ENCODE results near the gene IL17C. TPM values are rescaled to one million over a fixed set of nuclear protein-coding genes. Genes with fewer than 3 reads are reported as not detected.

The IL17C gene
- total RNA-seq, 1 experiment from 2014 or later: not detected

GRCh38 chr16:88618956-88619667, 19.3 kb upstream of the IL17C start:
- Histone ChIP-seq H3K36me3 (ENCODE audit: insufficient read depth, low read length) (no peaks in the 10 kb centered on the region; the same call in 1 of the 2 replicates), H4K20me1 (ENCODE audit: insufficient read depth, low read depth, low read length) (no peaks in the 10 kb centered on the region), H2AFZ (ENCODE audit: low read length) (no peak overlapping the region), H3K27ac (ENCODE audit: low read length) (no peak overlapping the region), H3K27me3 (ENCODE audit: low read length) (no peaks in the 10 kb centered on the region), H3K4me2 (ENCODE audit: low read depth, low read length, poor library complexity, severe bottlenecking) (no peak overlapping the region), H3K4me1 (ENCODE audit: low read length) (no peaks in the 10 kb centered on the region), H3K9me2 (replicated peaks; ENCODE audit: insufficient read depth, low read length) (no peaks in the 10 kb centered on the region), H3K9me3 (ENCODE audit: low read length) (no peaks in the 10 kb centered on the region), H3K4me3 (ENCODE audit: low read length) (no peak overlapping the region), H3K9ac (ENCODE audit: low read length) (no peak overlapping the region), H3K79me2 (ENCODE audit: low read length) (peaks cover 13% of the 10 kb centered on the region)
- DNase-seq: no peak

GRCh38 chr16:88619859-88620815, 18.2 kb upstream of the IL17C start:
- Histone ChIP-seq H3K27me3 (ENCODE audit: low read length) (no peaks in the 10 kb centered on the region), H3K36me3 (ENCODE audit: insufficient read depth, low read length) (no peaks in the 10 kb centered on the region; the same call in 1 of the 2 replicates), H4K20me1 (ENCODE audit: insufficient read depth, low read depth, low read length) (0 out of 2 replicates have a peak, but pooled peaks cover 3% of the 10 kb centered on the region), H3K79me2 (ENCODE audit: low read length) (peaks cover 8% of the 10 kb centered on the region; the same call in 1 of the 2 replicates), H3K4me1 (ENCODE audit: low read length) (no peaks in the 10 kb centered on the region), H2AFZ (ENCODE audit: low read length) (no peak overlapping the region), H3K4me2 (ENCODE audit: low read depth, low read length, poor library complexity, severe bottlenecking) (no peak overlapping the region), H3K27ac (ENCODE audit: low read length) (no peak overlapping the region), H3K9ac (ENCODE audit: low read length) (no peak overlapping the region), H3K4me3 (ENCODE audit: low read length) (no peak overlapping the region), H3K9me2 (replicated peaks; ENCODE audit: insufficient read depth, low read length) (no peaks in the 10 kb centered on the region), H3K9me3 (ENCODE audit: low read length) (no peaks in the 10 kb centered on the region)
- no peak for DNase-seq

DNA sequence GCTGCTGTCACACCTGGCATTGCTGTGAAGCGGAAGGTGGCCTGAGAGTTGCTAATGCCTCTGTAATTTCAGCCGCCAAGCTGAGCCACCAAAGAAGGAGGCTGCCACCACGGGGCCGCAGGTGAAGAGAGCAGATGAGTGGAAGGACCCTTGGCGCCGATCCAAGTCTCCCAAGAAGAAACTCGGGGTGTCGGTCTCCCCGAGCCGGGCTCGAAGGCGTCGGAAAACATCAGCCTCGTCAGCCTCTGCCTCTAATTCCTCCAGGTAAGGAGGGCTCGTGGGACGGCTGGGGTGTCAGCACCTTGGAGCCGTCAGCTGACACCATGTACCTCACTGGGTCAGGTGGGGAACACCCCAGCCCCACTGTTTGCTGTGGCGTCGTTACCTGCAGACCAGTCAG, 16.2 kb upstream of the IL17C start:
- Histone ChIP-seq H3K27ac (ENCODE audit: low read length) (no peak overlapping the region), H3K4me1 (ENCODE audit: low read length) (no peaks in the 10 kb centered on the region), H4K20me1 (ENCODE audit: insufficient read depth, low read depth, low read length) (0 out of 2 replicates have a peak, but pooled peaks cover 3% of the 10 kb centered on the region), H3K36me3 (ENCODE audit: insufficient read depth, low read length) (no peaks in the 10 kb centered on the region), H3K27me3 (ENCODE audit: low read length) (no peaks in the 10 kb centered on the region), H3K4me2 (ENCODE audit: low read depth, low read length, poor library complexity, severe bottlenecking) (no peak overlapping the region), H2AFZ (ENCODE audit: low read length) (no peak overlapping the region), H3K9ac (ENCODE audit: low read length) (no peak overlapping the region), H3K79me2 (ENCODE audit: low read length) (peaks cover 5% of the 10 kb centered on the region; the same call in 1 of the 2 replicates), H3K4me3 (ENCODE audit: low read length) (no peak overlapping the region), H3K9me3 (ENCODE audit: low read length) (no peaks in the 10 kb centered on the region), H3K9me2 (replicated peaks; ENCODE audit: insufficient read depth, low read length) (no peaks in the 10 kb centered on the region)
- no peak for DNase-seq

DNA sequence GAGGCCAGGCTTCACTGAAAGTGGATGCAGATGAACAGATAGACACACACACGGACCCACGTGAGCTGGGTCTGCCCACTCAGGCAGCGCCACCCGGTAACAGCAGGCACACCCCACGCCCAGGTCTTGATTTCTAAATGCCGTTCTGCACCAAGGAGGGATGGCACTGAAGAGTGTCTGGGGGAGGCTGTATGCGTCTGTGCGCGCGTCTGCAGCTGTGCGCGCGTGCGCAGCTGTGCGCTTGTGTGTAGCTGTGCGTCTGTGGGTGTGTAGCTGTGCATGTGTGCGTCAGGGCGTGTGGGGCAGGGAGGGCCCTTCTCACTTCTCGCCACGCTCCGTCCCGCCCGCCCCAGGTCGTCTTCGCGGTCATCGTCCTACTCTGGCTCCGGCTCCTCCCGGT, 15.5 kb upstream of the IL17C start:
- no peak overlapping the region for H3K4me2 ChIP-seq (ENCODE audit: low read depth, low read length, poor library complexity, severe bottlenecking)
- no peaks in the 10 kb centered on the region for H3K27me3 ChIP-seq (ENCODE audit: low read length)
- peaks cover 5% of the 10 kb centered on the region; the same call in 1 of the 2 replicates for H3K79me2 ChIP-seq (ENCODE audit: low read length)
- H3K9ac ChIP-seq (ENCODE audit: low read length): no peak overlapping the region
- H3K4me1 ChIP-seq (ENCODE audit: low read length): no peaks in the 10 kb centered on the region
- 0 out of 2 replicates have a peak, but pooled peaks cover 3% of the 10 kb centered on the region for H4K20me1 ChIP-seq (ENCODE audit: insufficient read depth, low read depth, low read length)
- H3K27ac ChIP-seq (ENCODE audit: low read length): no peak overlapping the region
- no peaks in the 10 kb centered on the region for H3K36me3 ChIP-seq (ENCODE audit: insufficient read depth, low read length)
- no peak overlapping the region for H2AFZ ChIP-seq (ENCODE audit: low read length)
- H3K4me3 ChIP-seq (ENCODE audit: low read length): no peak overlapping the region
- DNase-seq: no peak
- H3K9me2 ChIP-seq (replicated peaks; ENCODE audit: insufficient read depth, low read length): no peaks in the 10 kb centered on the region
- no peaks in the 10 kb centered on the region for H3K9me3 ChIP-seq (ENCODE audit: low read length)

- no peak overlapping the region for H2AFZ ChIP-seq (ENCODE audit: low read length)
- no peak for DNase-seq
- no peak overlapping the region for H3K4me3 ChIP-seq (ENCODE audit: low read length)
- H3K36me3 ChIP-seq (ENCODE audit: insufficient read depth, low read length): no peaks in the 10 kb centered on the region
- no peaks in the 10 kb centered on the region for H3K9me3 ChIP-seq (ENCODE audit: low read length)
- H4K20me1 ChIP-seq (ENCODE audit: insufficient read depth, low read depth, low read length): 0 out of 2 replicates have a peak, but pooled peaks cover 3% of the 10 kb centered on the region
- H3K79me2 ChIP-seq (ENCODE audit: low read length): peaks cover 5% of the 10 kb centered on the region; the same call in 1 of the 2 replicates
- H3K27me3 ChIP-seq (ENCODE audit: low read length): no peaks in the 10 kb centered on the region
- H3K9me2 ChIP-seq (replicated peaks; ENCODE audit: insufficient read depth, low read length): no peaks in the 10 kb centered on the region
- no peak overlapping the region for H3K9ac ChIP-seq (ENCODE audit: low read length)
- H3K27ac ChIP-seq (ENCODE audit: low read length): no peak overlapping the region
- H3K4me1 ChIP-seq (ENCODE audit: low read length): no peaks in the 10 kb centered on the region
- H3K4me2 ChIP-seq (ENCODE audit: low read depth, low read length, poor library complexity, severe bottlenecking): no peak overlapping the region
These were observed 14.5 kb upstream of the IL17C start for GRCh38 chr16:88623858-88624257.

DNA sequence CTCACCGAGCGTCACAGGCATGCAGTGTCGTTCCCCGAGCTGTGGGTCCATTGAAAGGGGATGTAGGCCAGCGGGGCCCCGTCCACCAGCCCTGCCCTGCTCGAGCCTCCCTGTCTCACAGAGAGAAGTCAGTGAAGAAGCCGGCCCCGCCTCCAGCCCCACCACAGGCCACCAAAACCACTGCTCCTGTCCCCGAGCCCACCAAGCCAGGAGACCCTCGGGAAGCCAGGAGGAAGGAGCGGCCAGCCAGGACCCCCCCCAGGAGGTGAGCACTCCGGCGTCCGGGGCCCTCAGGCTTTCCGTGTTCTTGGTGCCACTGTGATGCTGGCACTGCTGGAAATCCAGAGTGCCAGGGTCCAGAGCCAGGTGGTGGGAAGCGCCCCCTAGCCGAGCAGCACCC, 13.9 kb upstream of the IL17C start:
- no peak overlapping the region for H3K4me3 ChIP-seq (ENCODE audit: low read length)
- H3K79me2 ChIP-seq (ENCODE audit: low read length): peaks cover 5% of the 10 kb centered on the region; the same call in 1 of the 2 replicates
- no peaks in the 10 kb centered on the region for H3K36me3 ChIP-seq (ENCODE audit: insufficient read depth, low read length)
- 0 out of 2 replicates have a peak, but pooled peaks cover 3% of the 10 kb centered on the region for H4K20me1 ChIP-seq (ENCODE audit: insufficient read depth, low read depth, low read length)
- H3K9ac ChIP-seq (ENCODE audit: low read length): no peak overlapping the region
- no peak for DNase-seq
- H3K27ac ChIP-seq (ENCODE audit: low read length): no peak overlapping the region
- no peak overlapping the region for H2AFZ ChIP-seq (ENCODE audit: low read length)
- no peak overlapping the region for H3K4me2 ChIP-seq (ENCODE audit: low read depth, low read length, poor library complexity, severe bottlenecking)
- no peaks in the 10 kb centered on the region for H3K4me1 ChIP-seq (ENCODE audit: low read length)
- no peaks in the 10 kb centered on the region for H3K9me3 ChIP-seq (ENCODE audit: low read length)
- no peaks in the 10 kb centered on the region for H3K9me2 ChIP-seq (replicated peaks; ENCODE audit: insufficient read depth, low read length)
- H3K27me3 ChIP-seq (ENCODE audit: low read length): no peaks in the 10 kb centered on the region

DNA sequence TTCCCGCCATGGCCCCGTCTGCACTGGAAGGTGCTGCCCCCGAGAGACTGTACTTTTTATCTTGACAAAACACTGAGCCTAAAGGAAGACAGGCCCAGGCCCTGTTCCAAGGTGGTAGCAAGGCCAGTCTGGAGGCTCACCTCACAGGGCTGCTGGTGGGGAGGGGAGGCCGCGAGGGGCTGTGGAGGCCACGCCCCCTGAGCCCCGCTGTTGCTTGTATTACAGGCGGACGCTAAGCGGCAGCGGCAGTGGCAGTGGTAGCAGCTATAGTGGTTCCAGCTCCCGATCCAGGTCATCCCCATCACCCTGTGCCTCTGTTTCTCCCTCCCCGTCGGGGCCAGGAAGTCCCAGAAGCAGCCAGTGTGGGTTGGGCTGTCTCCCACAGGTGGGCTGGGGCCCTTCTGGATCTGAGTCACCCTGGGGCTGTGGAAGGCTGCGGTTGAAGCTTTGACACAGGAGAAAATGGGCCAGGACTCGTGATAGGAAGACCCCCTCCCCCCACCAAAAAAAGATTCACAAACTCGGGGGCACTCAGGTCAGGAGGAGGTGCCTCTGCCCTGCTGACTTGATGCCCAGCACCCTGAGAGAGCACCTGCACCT, 13.3 kb upstream of the IL17C start:
- Histone ChIP-seq H3K36me3 (ENCODE audit: insufficient read depth, low read length) (no peaks in the 10 kb centered on the region; the same call in 1 of the 2 replicates), H3K9ac (ENCODE audit: low read length) (no peak overlapping the region), H3K4me1 (ENCODE audit: low read length) (no peaks in the 10 kb centered on the region), H3K79me2 (ENCODE audit: low read length) (peaks cover 3% of the 10 kb centered on the region; the same call in 1 of the 2 replicates), H3K27me3 (ENCODE audit: low read length) (no peaks in the 10 kb centered on the region), H3K4me3 (ENCODE audit: low read length) (no peak overlapping the region), H3K9me2 (replicated peaks; ENCODE audit: insufficient read depth, low read length) (no peaks in the 10 kb centered on the region), H3K9me3 (ENCODE audit: low read length) (no peaks in the 10 kb centered on the region), H4K20me1 (ENCODE audit: insufficient read depth, low read depth, low read length) (0 out of 2 replicates have a peak, but pooled peaks cover 3% of the 10 kb centered on the region), H3K4me2 (ENCODE audit: low read depth, low read length, poor library complexity, severe bottlenecking) (no peak overlapping the region), H2AFZ (ENCODE audit: low read length) (no peak overlapping the region), H3K27ac (ENCODE audit: low read length) (no peak overlapping the region)
- DNase-seq: no peak
